HG03103 (cell line): ENCODE results near the gene ETV5.
A peak's percentile ranks its signal among the peaks of the same experiment; 100 is the strongest.

Experiments used
- ATAC-seq: cut with Tn5 transposase; IDR thresholded peaks from one replicate; pipeline ENCODE4 v1.9.1; 2021; ENCODE audit warnings: low read depth; ENCODE audit not compliant: unreplicated experiment

The ETV5 gene

DNA sequence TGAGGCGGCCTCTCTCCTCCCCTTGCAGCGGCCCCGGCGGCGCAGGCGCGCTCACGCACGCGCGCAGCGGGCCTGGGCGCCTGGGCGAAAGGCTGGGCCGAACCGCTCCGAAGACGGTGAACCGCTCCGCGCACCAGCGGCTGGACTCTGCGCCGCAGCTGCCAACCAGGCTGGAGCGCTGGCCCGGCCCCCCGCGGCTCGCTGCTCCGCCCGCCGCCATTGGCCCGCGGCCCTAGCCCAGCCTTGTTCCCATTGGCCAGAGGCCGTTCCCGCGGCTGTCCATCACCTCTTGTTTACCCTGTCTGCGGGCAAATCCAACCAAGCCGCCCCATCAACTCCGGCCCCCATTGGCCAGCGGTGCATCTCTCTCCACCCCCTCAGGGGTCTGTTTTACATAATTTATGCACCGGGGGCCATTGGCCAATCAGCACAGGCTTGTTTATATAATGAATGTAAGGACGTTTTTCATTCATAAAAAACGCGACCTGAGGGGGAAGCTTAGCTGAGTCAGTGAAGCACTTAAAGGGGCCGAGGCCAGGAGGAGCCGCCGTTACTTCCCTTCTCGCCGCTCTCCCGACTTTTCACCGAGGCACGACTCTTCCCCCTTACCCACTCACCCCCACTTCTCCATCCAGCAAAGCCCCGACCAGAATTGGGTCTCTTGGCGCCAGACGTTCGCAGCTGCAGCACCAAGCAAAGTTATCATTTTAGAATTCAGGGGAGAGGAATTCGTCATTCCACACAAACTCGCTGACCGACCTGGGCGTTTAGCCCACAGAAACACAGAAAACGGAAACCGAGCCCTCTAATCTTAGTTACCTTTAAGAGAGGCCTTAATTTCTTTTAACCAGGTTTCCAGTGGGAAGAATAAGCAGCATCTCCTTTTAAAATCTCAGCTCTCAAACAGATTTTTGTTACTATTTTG lies at the start of gene ETV5:
ETV5 (minus strand) TSS at position 149 of the 925 bp plus-strand sequence. CDS start 3,221 bp downstream, outside the sequence.
- ATAC-seq, result peak; percentile 88

DNA sequence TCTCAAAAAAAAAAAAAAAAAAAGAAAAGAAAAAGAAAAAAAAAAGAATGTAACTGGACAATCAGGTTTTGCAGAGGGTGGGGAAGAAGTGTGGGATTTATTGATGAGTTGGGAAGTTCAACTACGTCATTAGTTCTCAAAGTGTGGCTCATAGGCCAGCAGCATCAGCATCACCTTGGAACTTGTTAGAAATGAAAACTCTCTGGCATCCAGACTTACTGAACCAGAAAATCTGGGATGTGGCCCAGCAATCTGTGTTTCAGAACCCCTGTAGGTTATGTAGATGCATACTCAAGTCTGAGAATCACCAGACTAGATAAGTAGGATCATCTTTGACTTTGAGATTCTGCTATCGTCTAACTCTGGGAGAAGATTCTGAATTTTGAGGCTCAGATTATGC lies 45.8 kb upstream of the ETV5 start:
- ATAC-seq, result no peak

- peak; percentile 86 for ATAC-seq
These were observed 44.0 kb upstream of the ETV5 start for GRCh38 chr3:186152889-186153292.

DNA sequence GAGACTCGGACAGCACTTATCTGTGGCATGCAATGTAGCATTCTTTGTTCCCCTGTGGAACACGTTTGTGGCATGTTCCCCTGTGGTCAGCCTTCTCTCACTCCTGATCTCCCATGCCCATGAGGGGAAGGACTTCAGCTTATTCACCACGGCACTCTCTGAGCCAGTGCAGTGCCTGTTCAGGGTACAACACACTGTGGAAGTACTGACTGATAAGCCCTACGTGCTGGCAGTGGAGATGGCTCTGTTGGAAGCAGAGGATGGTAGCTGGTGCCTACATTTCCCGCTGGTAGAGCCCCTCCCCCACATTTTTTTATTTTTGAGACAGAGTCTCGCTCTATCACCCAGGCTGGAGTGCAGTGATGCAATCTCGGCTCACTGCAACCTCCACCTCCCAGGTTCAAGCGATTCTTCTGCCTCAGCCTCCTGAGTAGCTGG lies 43.5 kb upstream of the ETV5 start:
- peak; percentile 11 for ATAC-seq

DNA sequence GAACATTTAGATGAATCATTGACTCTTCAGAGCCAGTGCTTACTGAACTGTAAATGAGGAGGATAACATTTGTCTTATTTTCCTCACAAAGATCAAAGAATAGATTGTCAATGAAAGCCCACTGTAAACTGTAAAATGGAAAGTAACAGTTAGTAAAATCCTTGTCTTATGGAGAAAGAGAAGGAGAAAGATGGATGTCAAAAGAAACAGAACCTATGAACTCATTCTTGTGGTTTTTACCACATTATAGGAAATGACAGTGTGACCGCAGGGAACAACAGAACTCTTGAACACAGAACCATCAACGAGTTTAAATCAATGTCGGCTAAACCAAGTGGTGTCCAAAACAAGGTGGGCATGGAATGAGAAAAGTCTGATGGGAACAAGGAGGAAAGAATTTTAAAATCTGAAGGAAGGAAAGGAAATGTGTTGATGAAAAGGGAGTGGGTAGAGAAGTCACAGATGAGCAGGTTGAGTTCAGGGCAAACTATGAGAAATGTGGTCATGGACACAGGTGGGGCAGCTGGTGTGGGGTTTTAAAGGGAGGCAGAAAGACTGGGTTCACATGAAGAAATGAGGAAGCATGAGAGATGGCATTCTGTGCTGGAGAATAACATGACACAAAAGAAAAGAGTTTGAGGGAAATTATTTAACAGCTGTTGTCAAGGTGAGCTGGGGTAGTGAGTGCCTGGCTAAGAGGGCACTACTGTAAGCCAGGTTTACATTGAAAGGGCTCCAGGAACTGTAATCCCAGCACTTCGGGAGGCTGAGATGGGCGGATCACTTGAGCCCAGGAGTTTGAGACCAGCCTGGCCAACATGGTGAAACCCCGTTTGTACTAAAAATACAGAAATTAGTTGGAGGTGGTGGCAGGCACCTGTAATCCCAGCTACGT lies 42.4 kb upstream of the ETV5 start:
- no peak for ATAC-seq

GRCh38 chr3:186150041-186150830 lies 41.3 kb upstream of the ETV5 start:
- no peak for ATAC-seq

GRCh38 chr3:186149319-186149960 lies 40.6 kb upstream of the ETV5 start:
- ATAC-seq, result no peak

- ATAC-seq, result no peak
These were observed 35.4 kb upstream of the ETV5 start for GRCh38 chr3:186144257-186144656.

DNA sequence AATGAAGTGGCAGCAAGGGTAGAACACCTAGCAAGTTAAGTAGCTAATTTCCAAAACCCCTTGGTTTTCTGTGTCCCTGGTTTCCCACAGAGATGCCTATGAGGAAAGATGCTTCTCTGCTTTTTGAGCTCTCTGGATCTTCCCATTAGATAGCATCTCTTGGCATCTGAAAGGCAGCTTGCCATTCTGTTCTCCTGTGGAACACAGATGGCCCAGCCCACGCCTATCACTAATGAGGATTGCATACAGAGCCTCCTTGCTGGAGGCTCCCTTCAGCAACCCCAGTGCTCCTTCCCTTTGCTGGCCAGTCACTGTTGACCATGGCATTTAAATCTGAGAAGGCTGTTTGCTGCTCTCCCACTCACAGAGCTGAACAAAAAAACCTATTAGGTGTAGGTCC lies 34.4 kb upstream of the ETV5 start:
- ATAC-seq, result no peak

- no peak for ATAC-seq
These were observed 33.6 kb upstream of the ETV5 start for GRCh38 chr3:186142393-186142932.

GRCh38 chr3:186141790-186142189 lies 32.9 kb upstream of the ETV5 start:
- no peak for ATAC-seq

- ATAC-seq, result no peak
These were observed 29.5 kb upstream of the ETV5 start for GRCh38 chr3:186138272-186138981.

DNA sequence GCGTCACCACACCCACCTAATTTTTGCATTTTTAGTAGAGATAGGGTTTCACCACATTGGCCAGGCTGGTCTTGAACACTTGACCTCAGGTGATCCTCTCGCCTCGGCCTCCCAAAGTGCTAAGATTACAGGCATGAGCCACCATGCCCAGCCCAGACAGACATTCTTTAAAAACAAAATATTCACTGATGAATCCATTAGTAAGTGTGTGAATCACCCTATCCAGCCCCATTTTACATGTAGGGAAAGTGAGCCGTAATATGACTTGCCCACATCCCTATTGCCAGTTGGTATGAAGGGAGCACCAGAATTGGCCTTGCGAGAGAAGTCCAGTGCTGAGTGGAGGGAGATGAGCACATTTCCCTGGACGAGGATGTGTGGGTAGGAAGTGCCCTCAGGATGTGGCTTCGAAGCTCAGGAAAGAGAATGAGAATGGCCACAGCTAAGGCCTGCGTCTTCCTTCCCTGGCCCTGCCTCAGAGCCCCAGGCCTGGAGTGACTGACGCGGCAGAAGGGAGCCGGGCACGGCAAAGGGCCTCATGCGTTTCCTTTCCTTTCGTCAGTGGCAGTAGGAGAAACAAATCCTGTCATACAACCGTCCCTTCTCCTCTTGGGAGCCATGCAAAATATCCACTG lies 28.3 kb upstream of the ETV5 start:
- no peak for ATAC-seq

DNA sequence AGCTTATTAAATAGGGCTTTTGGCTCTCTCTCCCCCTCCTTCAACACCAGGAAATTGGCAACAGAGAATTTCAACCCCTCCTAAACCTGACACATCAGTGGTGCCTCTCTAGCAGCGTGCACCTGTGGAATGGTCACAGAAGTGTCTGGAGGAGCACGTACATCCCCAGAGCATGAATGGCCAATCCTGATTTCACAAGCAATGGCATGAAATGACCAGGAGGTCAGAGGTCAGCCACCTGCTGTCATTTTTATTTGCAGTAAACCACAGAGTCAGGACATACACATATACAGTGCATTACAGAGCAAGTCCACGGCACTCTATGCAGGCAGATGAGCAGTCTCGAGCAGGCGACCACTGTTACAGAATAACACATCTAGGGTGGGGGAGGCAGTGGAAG lies 25.1 kb upstream of the ETV5 start:
- ATAC-seq, result no peak

- ATAC-seq, result no peak
These were observed 23.6 kb upstream of the ETV5 start for GRCh38 chr3:186132487-186132886.

- ATAC-seq, result no peak
These were observed 20.3 kb upstream of the ETV5 start for GRCh38 chr3:186129206-186129605.

- ATAC-seq, result no peak
These were observed 19.3 kb upstream of the ETV5 start for GRCh38 chr3:186128158-186128557.

GRCh38 chr3:186127463-186127862 lies 18.6 kb upstream of the ETV5 start:
- no peak for ATAC-seq

DNA sequence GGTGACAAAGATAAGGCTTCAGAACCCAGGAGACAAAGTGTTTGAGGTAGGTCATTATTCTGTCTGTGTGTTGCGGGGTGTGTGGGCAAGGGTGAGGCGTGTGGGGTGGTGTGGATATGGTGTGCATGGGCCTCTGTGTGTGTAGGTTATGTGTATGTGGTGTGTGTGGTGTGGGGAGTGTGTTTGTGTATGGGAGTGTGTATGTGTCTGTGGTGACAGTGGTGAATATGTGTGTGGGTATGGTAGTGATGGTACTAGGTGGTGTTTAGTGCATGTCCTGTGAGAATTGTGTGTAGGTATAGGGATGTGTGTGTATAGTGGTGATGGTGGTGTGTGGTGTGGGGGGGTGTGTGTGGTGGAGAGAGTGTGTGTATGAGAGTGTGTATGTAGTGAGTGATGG lies 16.2 kb upstream of the ETV5 start:
- ATAC-seq, result no peak
